CD4-positive, alpha-beta T cell treated with Interleukin-17A for 1 hour (primary cell): ENCODE data around the gene CD24.
"Not testable (repeated sequence)": the region's sequence is repeated elsewhere in the genome, so short reads cannot be mapped to it uniquely, and the experiment has no call there.

Experiments
- DNase-seq: peaks from one replicate; pipeline ENCODE4 v3.0.0-alpha.2; 2020

Gene CD24

GRCh38 chr6:106974336-106974998 lies at the start of gene CD24:
Gene CD24 (minus strand): TSS chr6:106974729. CDS start chr6:106974646, 83 bp downstream.
- no peak for DNase-seq

DNA sequence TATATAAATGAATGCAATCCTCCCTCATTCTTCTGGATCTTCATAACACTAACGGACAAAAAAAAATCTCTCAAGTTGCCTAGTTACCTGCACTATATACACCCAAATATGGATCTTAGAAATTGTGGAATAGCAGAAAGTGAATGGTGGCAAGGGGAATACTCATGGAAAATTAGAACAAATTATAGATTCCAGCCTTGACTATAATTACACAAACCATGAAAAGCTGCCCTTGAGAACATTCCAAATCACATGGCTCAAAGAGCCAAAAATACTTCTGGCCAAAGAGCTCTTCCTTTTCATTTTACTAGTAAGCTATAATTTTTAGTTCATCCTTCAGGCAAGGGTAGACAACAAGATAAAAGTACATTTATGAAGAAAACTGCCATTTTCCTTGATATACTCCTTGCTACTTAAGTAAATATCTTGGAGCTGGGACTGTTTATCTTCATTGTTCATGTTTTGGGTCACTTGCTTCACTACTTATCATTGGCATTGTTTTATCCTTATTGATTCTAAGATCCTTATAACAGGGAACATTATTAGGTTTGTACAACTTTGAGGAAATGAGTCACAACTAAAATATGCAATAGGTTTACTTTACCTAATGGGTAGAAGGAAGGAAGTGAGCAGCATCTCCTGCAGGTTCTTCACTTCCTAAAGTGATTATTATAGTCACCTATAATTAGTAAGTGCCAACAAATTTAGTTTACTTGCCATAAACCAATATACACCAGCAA lies 47.1 kb upstream of the CD24 start:
- no peak for DNase-seq

- DNase-seq, result no peak
These were observed 45.7 kb upstream of the CD24 start for GRCh38 chr6:107020239-107020638.

- not testable (repeated sequence) for DNase-seq
These were observed 45.1 kb upstream of the CD24 start for GRCh38 chr6:107019628-107020027.

- DNase-seq, result no peak
These were observed 44.5 kb upstream of the CD24 start for GRCh38 chr6:107019047-107019446.

DNA sequence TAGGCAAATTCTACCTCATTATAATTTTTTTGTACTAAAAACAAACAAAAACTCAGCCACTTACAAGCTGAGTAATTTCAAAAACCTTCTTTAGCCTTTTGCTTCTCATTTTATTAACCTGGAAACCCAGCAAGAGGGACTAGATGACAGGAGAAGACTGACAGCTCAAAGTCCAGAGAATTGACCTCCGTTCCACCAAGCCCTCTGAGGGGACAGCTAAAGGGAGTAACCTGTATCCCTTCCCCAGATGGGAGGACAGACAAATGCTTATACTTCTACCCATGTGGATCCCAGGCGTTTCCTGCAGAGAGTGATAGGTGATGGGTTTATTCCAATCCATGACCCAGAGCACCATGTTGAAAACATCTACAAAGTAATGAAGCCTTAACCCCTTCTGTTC lies 35.0 kb upstream of the CD24 start:
- DNase-seq, result no peak

GRCh38 chr6:106997392-106998158 lies 23.0 kb upstream of the CD24 start:
- DNase-seq, result peak; percentile 47

DNA sequence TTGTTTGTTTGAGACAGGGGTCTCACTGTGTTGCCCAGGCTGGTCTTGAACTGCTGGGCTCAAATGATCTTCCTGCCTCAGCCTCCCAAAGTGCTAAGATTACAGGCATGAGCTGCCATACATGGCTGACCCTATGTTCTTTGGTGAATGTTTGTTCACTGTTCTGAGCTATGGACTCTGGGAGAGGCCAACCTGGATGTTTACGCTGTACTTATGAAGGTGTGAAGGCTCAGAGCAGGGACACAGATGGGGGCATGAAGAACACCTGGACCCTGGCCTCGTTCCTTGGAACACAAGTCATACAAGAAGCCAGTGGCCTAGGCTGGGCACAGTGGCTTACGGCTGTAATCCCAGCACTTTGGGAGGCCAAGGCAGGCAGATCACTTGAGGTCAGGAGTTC lies 21.1 kb upstream of the CD24 start:
- DNase-seq, result no peak

DNA sequence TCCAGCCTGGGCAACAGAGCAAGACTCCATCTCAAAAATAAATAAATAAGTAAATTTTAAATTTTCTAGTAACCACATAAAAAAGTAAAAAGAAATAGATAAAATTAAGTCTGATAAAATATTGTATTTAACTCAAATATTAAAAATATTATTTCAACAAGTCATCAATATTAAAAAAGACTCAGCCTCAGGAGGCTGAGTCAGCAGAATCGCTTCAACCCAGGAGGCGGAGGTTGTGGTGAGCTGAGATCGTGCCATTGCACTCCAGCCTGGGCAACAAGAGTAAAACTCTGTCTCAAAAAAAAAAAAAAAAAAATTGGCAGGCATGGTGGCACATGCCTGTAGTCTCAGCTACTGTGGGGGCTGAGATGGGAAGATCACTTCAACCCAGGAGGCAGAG lies 15.2 kb upstream of the CD24 start:
- DNase-seq, result not testable (repeated sequence)

DNA sequence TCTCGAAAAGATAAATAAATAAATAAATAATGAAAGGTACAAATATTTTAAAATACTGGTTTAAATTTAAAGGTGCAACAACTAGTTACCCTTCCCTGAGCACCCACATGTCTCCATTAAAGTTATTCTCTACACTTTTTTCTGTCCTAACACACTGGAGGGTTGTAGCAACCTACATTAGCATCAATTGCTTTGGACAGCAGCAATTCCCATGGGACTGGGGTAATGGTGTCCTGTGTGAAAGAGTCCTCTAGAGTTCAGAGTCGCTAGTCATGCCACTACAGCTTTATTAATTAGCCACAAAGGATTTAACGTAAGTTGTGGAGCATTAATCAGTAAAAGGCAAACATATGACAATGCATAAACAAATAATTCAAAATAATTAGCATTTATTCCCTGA lies 14.1 kb upstream of the CD24 start:
- DNase-seq, result no peak

DNA sequence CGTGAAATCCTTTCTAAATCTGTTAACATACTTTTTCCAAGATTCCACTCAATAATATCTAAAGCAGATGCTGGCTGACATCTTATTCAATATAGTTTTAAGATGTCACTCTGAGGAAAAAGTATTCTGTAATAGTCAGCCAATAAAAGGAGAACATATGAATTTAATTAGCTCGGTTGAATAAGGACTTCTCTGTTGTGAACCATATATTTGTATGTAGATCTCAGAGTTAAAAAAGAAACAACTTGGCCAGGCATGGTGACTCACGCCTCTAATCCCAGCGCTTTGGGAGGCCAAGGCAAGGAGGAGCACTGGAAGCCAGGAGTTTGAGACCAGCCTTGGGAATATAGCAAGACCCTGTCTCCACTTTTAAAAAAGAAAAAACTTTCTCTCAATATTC lies 7.4 kb upstream of the CD24 start:
- DNase-seq, result no peak

- DNase-seq, result no peak
These were observed 6.4 kb upstream of the CD24 start for GRCh38 chr6:106980926-106981325.

- peak; percentile 76 for DNase-seq
These were observed 4.9 kb upstream of the CD24 start for GRCh38 chr6:106979435-106979884.

GRCh38 chr6:106977246-106977645 lies 2.7 kb upstream of the CD24 start:
- DNase-seq, result no peak

GRCh38 chr6:106976270-106976669 lies 1.7 kb upstream of the CD24 start:
- no peak for DNase-seq

GRCh38 chr6:106975738-106976064 lies 1.2 kb upstream of the CD24 start:
- no peak for DNase-seq

DNA sequence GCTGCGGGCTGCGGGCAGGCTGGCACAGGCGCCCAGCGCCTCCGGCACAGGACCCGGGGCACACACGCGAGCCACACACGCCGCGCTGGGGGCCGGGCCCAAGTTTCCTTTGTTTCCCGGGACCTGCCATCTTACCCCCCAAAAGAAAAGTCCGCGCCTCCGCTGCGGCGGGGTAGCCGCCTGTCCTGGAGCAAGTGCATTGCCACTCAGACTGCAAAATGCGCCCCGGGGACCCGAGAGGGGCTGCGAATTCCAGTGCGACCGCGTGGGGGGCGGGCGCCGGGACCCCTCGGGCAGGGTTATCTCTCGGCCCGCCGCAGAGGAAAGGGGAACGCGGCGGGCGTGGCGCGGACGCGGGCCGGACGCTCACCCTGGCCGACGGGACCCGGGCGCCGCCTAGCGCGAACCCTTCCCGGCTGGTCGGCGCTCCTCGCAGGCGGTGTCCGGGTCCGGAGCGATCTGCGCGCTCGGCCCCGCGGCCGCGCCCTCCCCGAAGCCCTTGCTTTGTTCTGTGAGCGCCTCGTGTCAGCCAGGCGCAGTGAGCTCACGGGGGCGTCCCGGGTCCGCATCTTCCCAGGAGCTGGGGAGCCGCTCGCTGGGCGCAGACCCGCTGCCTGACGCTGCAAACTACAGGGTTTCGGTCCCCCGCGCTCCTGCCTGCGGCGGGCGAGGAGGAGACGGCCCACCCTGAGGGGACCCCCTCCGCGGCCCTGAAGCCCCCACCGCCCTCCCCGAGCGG lies 639 bp upstream of the CD24 start:
- no peak for DNase-seq

DNA sequence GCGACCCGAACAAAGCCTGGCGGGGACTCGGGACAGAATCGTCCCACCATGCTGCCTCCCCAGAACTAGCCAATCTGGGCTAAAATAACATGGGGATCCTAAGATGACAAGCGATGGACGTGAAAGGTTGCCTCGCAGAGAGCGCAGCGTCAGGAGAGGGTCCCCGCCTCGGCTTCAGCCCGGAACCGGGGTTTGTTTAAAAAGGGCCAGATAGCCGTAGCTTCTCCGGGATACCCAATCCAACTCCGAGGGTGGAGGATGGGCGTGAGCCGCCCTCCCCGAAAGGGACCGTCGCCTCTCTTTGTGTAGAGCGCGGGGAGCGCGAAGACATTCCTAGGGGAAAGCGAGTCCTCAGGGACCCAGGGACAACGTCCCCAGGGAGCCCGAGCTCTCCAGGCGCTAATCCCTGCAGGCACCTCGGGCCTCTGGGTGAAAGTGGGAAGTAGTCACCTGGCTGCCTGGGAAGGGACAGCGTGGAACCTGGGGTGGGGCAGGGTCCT lies 643 bp downstream of the CD24 start:
- no peak for DNase-seq

DNA sequence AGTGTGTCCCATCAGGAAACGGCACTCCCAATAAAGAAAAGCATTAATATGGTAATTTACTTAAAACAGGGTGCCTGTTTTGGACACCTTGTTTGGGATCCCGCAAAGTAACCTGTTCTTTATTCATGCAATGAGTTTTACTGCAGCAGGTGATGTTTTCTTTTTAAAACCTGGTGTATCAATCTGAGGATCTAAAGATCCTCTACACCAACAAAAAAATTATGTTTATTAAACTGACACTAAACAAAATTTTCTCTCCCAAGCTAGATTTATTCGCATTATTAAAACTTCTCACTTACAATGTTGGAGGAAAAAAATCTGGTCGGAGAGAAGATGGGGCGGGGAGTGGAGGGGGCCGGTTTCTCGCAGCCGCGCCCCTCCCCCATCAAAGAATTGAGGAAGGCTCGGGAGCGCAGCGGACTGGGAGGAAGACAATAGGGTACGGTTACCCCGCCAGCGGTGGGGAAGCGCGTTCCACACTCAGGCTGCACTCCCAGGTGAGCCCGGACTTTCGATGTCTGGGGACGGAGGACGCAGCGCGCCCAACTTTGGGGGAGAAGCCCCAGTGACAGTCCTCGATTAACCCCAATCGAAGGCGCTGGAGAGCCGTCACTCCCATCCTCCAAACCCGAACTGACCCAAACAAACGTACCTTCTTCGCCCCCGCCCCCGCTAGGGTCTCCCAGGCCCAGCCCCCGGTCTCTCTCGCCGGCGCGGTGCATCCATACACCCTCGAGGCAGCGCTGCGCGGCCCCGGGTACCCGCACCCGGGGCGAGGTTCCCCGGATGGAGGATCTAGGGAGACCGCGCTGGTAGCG lies 1.3 kb downstream of the CD24 start:
- DNase-seq, result no peak

DNA sequence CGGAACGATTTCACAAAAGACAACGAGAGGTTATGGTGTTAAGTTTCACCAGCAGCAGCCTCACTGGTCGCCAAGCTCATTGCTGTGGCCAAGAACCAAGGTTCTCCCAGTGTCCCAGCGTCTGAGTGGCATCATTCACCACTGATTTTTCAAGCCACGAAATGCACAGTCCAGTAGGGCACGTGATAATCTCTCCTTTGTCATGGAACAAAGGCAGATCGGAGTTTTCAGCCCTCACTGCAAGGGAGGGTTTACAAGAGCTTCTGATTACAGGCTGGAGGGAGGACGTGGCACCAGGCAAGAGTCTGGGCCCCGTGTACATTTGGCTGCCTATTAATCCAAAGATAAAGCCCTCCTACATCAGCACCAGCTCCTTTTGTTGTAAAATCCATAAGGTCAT lies 2.0 kb downstream of the CD24 start:
- DNase-seq, result no peak

GRCh38 chr6:106970769-106971168 lies 3.8 kb downstream of the CD24 start:
- DNase-seq, result not testable (repeated sequence)

- no peak for DNase-seq
These were observed 6.5 kb downstream of the CD24 start for GRCh38 chr6:106967936-106968555.
